CD14-positive monocyte (primary cell): Measurements from ENCODE around the gene DNM2. TPM values are rescaled to one million over a fixed set of nuclear protein-coding genes. Genes with fewer than 3 reads are reported as not detected.

Source experiments
- DNase-seq, 3 donors: peaks; one replicate each; pipeline ENCODE4 v3.0.0-alpha.2; 2011 to 2022
- H2AFZ ChIP-seq: 2 replicates; pipeline ENCODE4 v1.6.0; 2012; ENCODE audit warnings: mild to moderate bottlenecking, low read depth, low read length, inconsistent platforms; ENCODE audit not compliant: insufficient read depth, poor library complexity, severe bottlenecking
- H3K27ac ChIP-seq, 2 donors: 1 replicate in 1 of 2; 2 replicates in 1 of 2; pipeline ENCODE4 v1.5.1; 2012 to 2013; ENCODE audit warnings: low read length in 2 of 2, control low read depth in 1 of 2, inconsistent platforms in 1 of 2, low read depth in 1 of 2, mild to moderate bottlenecking in 1 of 2
- H3K27me3 ChIP-seq, 2 donors: one replicate each; pipeline versions ENCODE4 v1.6.0 to v1.6.1; 2011 to 2013; ENCODE audit warnings: low read length in 2 of 2; ENCODE audit not compliant: control insufficient read depth in 2 of 2, insufficient read depth in 2 of 2
- H3K36me3 ChIP-seq, 2 donors: replicated peaks in 1 of 2; 1 replicate in 1 of 2; 2 replicates in 1 of 2; pipeline versions ENCODE4 v1.5.1 to v1.6.1; 2012 to 2013; ENCODE audit warnings: low read length in 2 of 2, control low read depth in 1 of 2, inconsistent platforms in 1 of 2, mild to moderate bottlenecking in 1 of 2; ENCODE audit not compliant: insufficient read depth in 2 of 2, control insufficient read depth in 1 of 2
- H3K4me1 ChIP-seq, 2 donors: 1 replicate in 1 of 2; 2 replicates in 1 of 2; pipeline versions ENCODE4 v1.5.1 to v1.6.1; 2012 to 2013; ENCODE audit warnings: low read length in 2 of 2, control low read depth in 1 of 2, inconsistent platforms in 1 of 2, mild to moderate bottlenecking in 1 of 2, moderate library complexity in 1 of 2; ENCODE audit not compliant: insufficient read depth in 2 of 2, control insufficient read depth in 1 of 2
- H3K4me2 ChIP-seq: replicated peaks from 2 replicates; pipeline ENCODE3; 2012; ENCODE audit warnings: low read length, moderate library complexity, mild to moderate bottlenecking; ENCODE audit not compliant: poor library complexity, severe bottlenecking; ENCODE audit errors: extremely low read depth
- H3K4me3 ChIP-seq, 3 experiments: fragments of 200-600 bp in 1 of 3; sonication (generic) in 1 of 3; replicated peaks in 1 of 3; 1 replicate in 2 of 3; 2 replicates in 1 of 3; pipeline ENCODE4 v1.5.1; 2011 to 2013; ENCODE audit warnings: low read length in 3 of 3, mild to moderate bottlenecking in 3 of 3, control low read depth in 2 of 3, low read depth in 2 of 3, inconsistent platforms in 1 of 3, moderate library complexity in 1 of 3
- H3K79me2 ChIP-seq: 2 replicates; pipeline ENCODE4 v1.6.0; 2012; ENCODE audit warnings: mild to moderate bottlenecking, control low read depth, inconsistent platforms, low read length, moderate library complexity; ENCODE audit not compliant: insufficient read depth
- H3K9ac ChIP-seq: 2 replicates; pipeline ENCODE4 v1.6.0; 2017; ENCODE audit warnings: low read length, mild to moderate bottlenecking; ENCODE audit not compliant: insufficient read depth, poor library complexity, severe bottlenecking
- H3K9me3 ChIP-seq, 2 donors: replicated peaks in 1 of 2; 1 replicate in 1 of 2; 2 replicates in 1 of 2; pipeline versions ENCODE4 v1.5.1 to v1.6.1; 2012 to 2013; ENCODE audit warnings: low read length in 2 of 2, control low read depth in 1 of 2; ENCODE audit not compliant: control insufficient read depth in 1 of 2, insufficient read depth in 1 of 2
- H4K20me1 ChIP-seq: 2 replicates; pipeline ENCODE4 v1.6.0; 2012; ENCODE audit warnings: mild to moderate bottlenecking, low read length, control low read depth, moderate library complexity; ENCODE audit not compliant: insufficient read depth
- H3K27ac Mint-ChIP-seq, 7 donors: one replicate each; pipeline ENCODE4 v1.8.0; 2020; ENCODE audit warnings: mild to moderate bottlenecking in 7 of 7, mixed read lengths in 7 of 7, moderate library complexity in 6 of 7, inconsistent platforms in 2 of 7
- H3K27me3 Mint-ChIP-seq, 3 donors: one replicate each; pipeline ENCODE4 v1.8.0; 2021 to 2022; ENCODE audit warnings: low read depth in 3 of 3, mild to moderate bottlenecking in 3 of 3, mixed read lengths in 3 of 3, moderate library complexity in 3 of 3, inconsistent platforms in 1 of 3
- H3K36me3 Mint-ChIP-seq, 2 donors: one replicate each; pipeline ENCODE4 v1.8.0; 2020; ENCODE audit warnings: mixed read lengths in 2 of 2, inconsistent platforms in 1 of 2, mild to moderate bottlenecking in 1 of 2
- H3K4me1 Mint-ChIP-seq: one replicate; pipeline ENCODE4 v1.8.0; 2020; ENCODE audit warnings: mild to moderate bottlenecking, mixed read lengths
- H3K4me3 Mint-ChIP-seq, 2 donors: one replicate each; pipeline ENCODE4 v1.8.0; 2020; ENCODE audit warnings: mild to moderate bottlenecking in 2 of 2, mixed read lengths in 2 of 2, moderate library complexity in 1 of 2
- H3K9me3 Mint-ChIP-seq, 7 donors: one replicate each; pipeline ENCODE4 v1.8.0; 2020 to 2022; ENCODE audit warnings: mixed read lengths in 7 of 7, mild to moderate bottlenecking in 6 of 7, moderate library complexity in 6 of 7, inconsistent platforms in 2 of 7
- CTCF ChIP-seq: fragments of 200-600 bp; IDR thresholded peaks from one replicate; pipeline ENCODE4 v1.8.0; 2022; ENCODE audit warnings: antibody characterized with exemption, mild to moderate bottlenecking
- WGBS: methylation state at CpG from one replicate; pipeline ENCODE4 v1.1.5; 2013; ENCODE audit warnings: missing lambda C conversion rate; ENCODE audit not compliant: insufficient coverage; 5-methylcytosine and 5-hydroxymethylcytosine counted together
- intact Hi-C, 2 donors: fragments of 100-400 bp; cut with micrococcal nuclease; formaldehyde crosslinking; loops; one replicate each; pipeline versions ENCODE4 v1.15.0 to v1.15.1; 2023
- polyA plus RNA-seq, 3 donors: library from polyadenylated mRNA; depleted of rRNA in 1 of 3; unstranded in 2 of 3; stranded (reverse) in 1 of 3; fragments of 300-500 nt in 2 of 3; fragments of >200 nt in 1 of 3; fragmentation: Illumina TruSeq in 2 of 3; gene quantifications; 1 replicate in 2 of 3; 2 replicates in 1 of 3; pipeline ENCODE4 v1.2.3, GENCODE V29; 2012 to 2021

DNM2 gene
- polyA plus RNA-seq, 3 donors, result 53.0 to 186 (median 69.5) TPM

GRCh38 chr19:10761443-10762250 is 43.8 kb downstream of the DNM2 start:
- H3K4me3 ChIP-seq, result no peak overlapping the region
- H3K4me1 ChIP-seq, result peaks cover 36 to 44% of the 10 kb centered on the region in 2 donors
- H2AFZ ChIP-seq, result no peak overlapping the region
- peak overlapping the region; percentile 20 to 29 for H3K27ac ChIP-seq
- Mint-ChIP-seq H3K27ac (peak overlapping the region in 6 of 7 donors; percentile 21 to 89 (median 70)), H3K4me1 (peaks cover 59% of the 10 kb centered on the region), H3K9me3 (peaks cover 0 to 3% (median 0%) of the 10 kb centered on the region in 7 donors), H3K36me3 (peaks cover 28 to 61% of the 10 kb centered on the region in 2 donors), H3K27me3 (no peaks in the 10 kb centered on the region), H3K4me3 (no peak overlapping the region)
- no peak for DNase-seq
- H4K20me1 ChIP-seq, result peaks cover 88% of the 10 kb centered on the region
- peaks cover 35 to 53% of the 10 kb centered on the region in 2 donors for H3K36me3 ChIP-seq
- WGBS, result over 99% methylated on average over 14 of the region's 19 CpGs
- intact Hi-C loops, result loop anchor here in 1 of 2 donors (5.0 kb wide), 1 partner anchor 44 kb away; the partner anchor contains the start of gene DNM2
- no peak overlapping the region for H3K9ac ChIP-seq
- H3K4me2 ChIP-seq, result no peak overlapping the region
- H3K9me3 ChIP-seq, result no peaks in the 10 kb centered on the region
- TF ChIP-seq CTCF, result no peak
- H3K27me3 ChIP-seq, result no peaks in the 10 kb centered on the region
- peaks cover 88% of the 10 kb centered on the region for H3K79me2 ChIP-seq

GRCh38 chr19:10762656-10763055 is 44.8 kb downstream of the DNM2 start:
- peaks cover 34 to 60% of the 10 kb centered on the region in 2 donors for H3K36me3 ChIP-seq
- peaks cover 32 to 62% of the 10 kb centered on the region in 2 donors for H3K36me3 Mint-ChIP-seq
- peaks cover 36 to 41% of the 10 kb centered on the region in 2 donors for H3K4me1 ChIP-seq
- no peak for DNase-seq
- H3K9ac ChIP-seq, result peak overlapping the region; percentile 4
- no peaks in the 10 kb centered on the region for H3K27me3 ChIP-seq
- H3K27me3 Mint-ChIP-seq, result no peaks in the 10 kb centered on the region
- H3K79me2 ChIP-seq, result peaks cover 88% of the 10 kb centered on the region
- peak overlapping the region in 1 of 2 donors; percentile 52 for H3K27ac ChIP-seq
- peaks cover 88% of the 10 kb centered on the region for H4K20me1 ChIP-seq
- no peak overlapping the region for H3K4me3 Mint-ChIP-seq
- WGBS, result no CpG with 5 or more reads among the region's 1 CpG
- no peaks in the 10 kb centered on the region for H3K9me3 ChIP-seq
- intact Hi-C loops, result loop anchor here in 1 of 2 donors (5.0 kb wide), 1 partner anchor 45 kb away; the partner anchor contains the start of gene DNM2
- no peak overlapping the region for H3K4me3 ChIP-seq
- no peaks in the 10 kb centered on the region for H3K9me3 Mint-ChIP-seq
- H2AFZ ChIP-seq, result no peak overlapping the region
- peak overlapping the region in 3 of 7 donors; percentile 40 to 63 (median 58) for H3K27ac Mint-ChIP-seq
- H3K4me2 ChIP-seq, result no peak overlapping the region
- H3K4me1 Mint-ChIP-seq, result peaks cover 56% of the 10 kb centered on the region
- no peak for TF ChIP-seq CTCF
